Activated naive CD8-positive, alpha-beta T cell treated with anti-CD3 and anti-CD28 coated beads, Interleukin-2, amount 10 ng/mL, durations not matched to agents 7 days and 5 days (primary cell): Measurements from ENCODE around the gene CLDN25. TPM values are rescaled to one million over a fixed set of nuclear protein-coding genes. Genes with fewer than 3 reads are reported as not detected.
"Not testable (repeated sequence)": the region's sequence is repeated elsewhere in the genome, so short reads cannot be mapped to it uniquely, and the experiment has no call there.

Source experiments
- ATAC-seq: fragments of 150-1000 bp; cut with Tn5 transposase; one replicate; pipeline ENCODE4 v1.10.0; 2021; ENCODE audit warnings: low read depth, moderate library complexity
- POLR2A ChIA-PET: fragments of 350-600 bp; sonication (Branson Sonifier 250); formaldehyde crosslinking; loops from one replicate; lab custom pipeline; 2021; ENCODE audit warnings: antibody characterized with exemption; lab: Charles Lee
- DNase-seq: peaks from one replicate; pipeline ENCODE4 v3.0.0; 2021
- H3K27ac Mint-ChIP-seq: one replicate; pipeline ENCODE4 v1.8.0; 2022; ENCODE audit warnings: mild to moderate bottlenecking, mixed read lengths
- H3K27me3 Mint-ChIP-seq: one replicate; pipeline ENCODE4 v1.8.0; 2022; ENCODE audit warnings: mild to moderate bottlenecking, moderate library complexity, mixed read lengths
- H3K36me3 Mint-ChIP-seq: one replicate; pipeline ENCODE4 v1.8.0; 2021; ENCODE audit warnings: mild to moderate bottlenecking, mixed read lengths
- H3K4me1 Mint-ChIP-seq: one replicate; pipeline ENCODE4 v1.8.0; 2021; ENCODE audit warnings: mixed read lengths
- H3K4me3 Mint-ChIP-seq: one replicate; pipeline ENCODE4 v1.8.0; 2022; ENCODE audit warnings: mild to moderate bottlenecking, moderate library complexity, mixed read lengths
- H3K9me3 Mint-ChIP-seq: one replicate; pipeline ENCODE4 v1.8.0; 2021; ENCODE audit warnings: mixed read lengths
- total RNA-seq, 2 experiments: library from RNA; stranded (reverse); gene quantifications; one replicate each; pipeline ENCODE4 v1.2.3, GENCODE V29; 2021

The CLDN25 gene
- total RNA-seq = not detected

- H3K9me3 Mint-ChIP-seq = no peaks in the 10 kb centered on the region
- POLR2A ChIA-PET = no interaction called here
- peaks cover 28% of the 10 kb centered on the region for H3K27me3 Mint-ChIP-seq
- H3K4me3 Mint-ChIP-seq = no peak within 1 kb of the TSS
- no peak within 1 kb of the TSS for H3K27ac Mint-ChIP-seq
- peaks cover 5% of the 10 kb centered on the region for H3K4me1 Mint-ChIP-seq
- DNase-seq = no peak
- no peaks in the 10 kb centered on the region for H3K36me3 Mint-ChIP-seq
- no peak for ATAC-seq
Observed at GRCh38 chr11:113779496-113779895, at the start of gene CLDN25. TSS of gene CLDN25 (plus strand) at chr11:113779796. CDS start at chr11:113779796, 0 bp downstream.

GRCh38 chr11:113730887-113731726 is 48.5 kb upstream of the CLDN25 start:
- no peak overlapping the region for H3K4me3 Mint-ChIP-seq
- POLR2A ChIA-PET = no interaction called here
- no peak for DNase-seq
- H3K36me3 Mint-ChIP-seq = peaks cover 16% of the 10 kb centered on the region
- no peaks in the 10 kb centered on the region for H3K4me1 Mint-ChIP-seq
- H3K27me3 Mint-ChIP-seq = no peaks in the 10 kb centered on the region
- H3K9me3 Mint-ChIP-seq = no peaks in the 10 kb centered on the region
- no peak overlapping the region for H3K27ac Mint-ChIP-seq
- ATAC-seq = no peak

- no peak overlapping the region for H3K4me3 Mint-ChIP-seq
- H3K9me3 Mint-ChIP-seq = no peaks in the 10 kb centered on the region
- no peaks in the 10 kb centered on the region for H3K27me3 Mint-ChIP-seq
- POLR2A ChIA-PET = no interaction called here
- DNase-seq (no peak), ATAC-seq (no peak)
- no peak overlapping the region for H3K27ac Mint-ChIP-seq
- H3K4me1 Mint-ChIP-seq = no peaks in the 10 kb centered on the region
- H3K36me3 Mint-ChIP-seq = peaks cover 20% of the 10 kb centered on the region
Observed at GRCh38 chr11:113732092-113732491, 47.5 kb upstream of the CLDN25 start.

GRCh38 chr11:113736323-113736722 is 43.3 kb upstream of the CLDN25 start:
- no peak for DNase-seq
- Mint-ChIP-seq H3K36me3 (peaks cover 39% of the 10 kb centered on the region), H3K27ac (no peak overlapping the region), H3K4me3 (no peak overlapping the region), H3K27me3 (no peaks in the 10 kb centered on the region), H3K4me1 (no peaks in the 10 kb centered on the region), H3K9me3 (no peaks in the 10 kb centered on the region)
- no peak for ATAC-seq
- POLR2A ChIA-PET = no interaction called here

DNA sequence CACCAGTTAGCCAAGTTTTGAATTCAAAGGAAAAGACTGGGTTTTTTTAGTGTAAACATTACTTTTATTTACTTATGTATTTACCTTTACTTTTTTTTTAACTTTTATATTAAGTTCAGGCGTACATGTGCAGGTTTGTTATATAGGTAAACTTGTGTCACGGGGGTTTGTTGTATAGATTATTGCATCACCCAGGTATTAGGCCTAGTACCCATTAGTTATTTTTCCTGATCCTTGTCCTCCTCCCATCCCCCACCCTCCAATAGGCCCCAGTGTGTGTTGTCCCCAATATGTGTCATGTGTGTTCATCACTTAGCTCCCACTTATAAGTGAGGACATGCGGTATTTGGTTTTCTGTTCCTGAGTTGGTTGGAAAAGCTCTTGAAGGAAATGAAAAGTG is 26.7 kb upstream of the CLDN25 start:
- no peak for ATAC-seq
- H3K27me3 Mint-ChIP-seq = no peaks in the 10 kb centered on the region
- DNase-seq = no peak
- no peak overlapping the region for H3K4me3 Mint-ChIP-seq
- no peak overlapping the region for H3K27ac Mint-ChIP-seq
- no peaks in the 10 kb centered on the region for H3K9me3 Mint-ChIP-seq
- no peaks in the 10 kb centered on the region for H3K4me1 Mint-ChIP-seq
- POLR2A ChIA-PET = no interaction called here
- peaks cover 20% of the 10 kb centered on the region for H3K36me3 Mint-ChIP-seq

DNA sequence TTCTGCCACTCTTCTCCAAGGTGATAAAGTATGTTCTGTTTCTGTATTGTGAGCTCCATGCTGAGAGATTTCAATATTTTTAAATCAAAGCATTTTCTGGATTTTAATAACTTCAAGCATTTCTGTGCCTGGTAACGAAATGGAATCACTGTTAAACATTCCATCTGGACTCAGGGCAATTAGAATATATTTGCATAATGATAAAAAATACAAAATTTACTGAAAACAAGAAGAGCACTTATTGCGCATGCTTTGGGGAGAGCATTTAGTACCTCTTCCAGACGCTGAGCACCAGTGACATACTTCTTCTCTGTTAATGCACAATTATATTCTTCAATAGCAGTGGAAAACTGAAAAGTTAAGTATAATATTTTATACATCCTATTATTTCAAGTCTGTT is 19.4 kb upstream of the CLDN25 start:
- Mint-ChIP-seq H3K4me3 (no peak overlapping the region), H3K27ac (no peak overlapping the region), H3K36me3 (peaks cover 27% of the 10 kb centered on the region), H3K4me1 (peaks cover 6% of the 10 kb centered on the region), H3K27me3 (no peaks in the 10 kb centered on the region), H3K9me3 (peaks cover 4% of the 10 kb centered on the region)
- no peak for DNase-seq
- POLR2A ChIA-PET = no interaction called here
- ATAC-seq = no peak

GRCh38 chr11:113763040-113763439 is 16.6 kb upstream of the CLDN25 start:
- Mint-ChIP-seq H3K4me1 (peaks cover 16% of the 10 kb centered on the region), H3K36me3 (peaks cover 29% of the 10 kb centered on the region)
- H3K27ac Mint-ChIP-seq, POLR2A ChIA-PET, H3K9me3 Mint-ChIP-seq, H3K4me3 Mint-ChIP-seq, DNase-seq, ATAC-seq, H3K27me3 Mint-ChIP-seq: not testable (repeated sequence)

DNA sequence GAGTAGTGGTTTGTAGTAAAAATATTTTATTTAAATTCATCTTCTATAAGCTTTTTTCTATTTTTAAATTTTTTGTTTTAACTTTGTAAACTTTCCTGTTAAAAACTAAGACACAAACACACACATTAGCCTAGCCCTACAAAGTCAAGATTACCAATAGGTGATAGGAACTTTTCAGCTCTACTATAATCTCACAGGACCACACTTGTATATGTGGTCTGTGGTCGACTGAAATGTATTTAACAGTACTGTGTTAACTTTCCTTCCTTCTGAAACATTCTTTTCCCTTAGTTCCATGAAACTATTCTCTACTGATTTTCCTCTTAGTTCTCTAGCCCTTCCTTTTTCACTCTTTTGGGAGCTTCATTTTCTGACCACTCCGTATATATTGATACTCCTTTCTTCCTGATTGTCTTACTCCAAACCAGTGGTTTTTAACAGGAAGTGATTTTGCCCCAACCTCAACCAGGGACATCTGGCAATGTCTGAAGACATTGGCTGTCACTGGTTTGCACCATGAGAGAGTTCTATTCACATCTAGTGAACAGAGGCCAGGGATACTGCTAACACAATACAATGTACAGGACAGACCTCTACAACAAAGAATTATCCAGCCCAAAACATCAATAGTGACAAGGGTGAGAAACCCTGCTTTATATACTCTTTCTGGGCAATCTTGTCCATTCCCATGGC is 14.9 kb upstream of the CLDN25 start:
- DNase-seq (no peak), ATAC-seq (no peak)
- peaks cover 16% of the 10 kb centered on the region for H3K4me1 Mint-ChIP-seq
- H3K27ac Mint-ChIP-seq = peak overlapping the region; percentile 54
- peak overlapping the region; percentile 20 for H3K4me3 Mint-ChIP-seq
- peaks cover 4% of the 10 kb centered on the region for H3K9me3 Mint-ChIP-seq
- peaks cover 28% of the 10 kb centered on the region for H3K36me3 Mint-ChIP-seq
- no peaks in the 10 kb centered on the region for H3K27me3 Mint-ChIP-seq
- POLR2A ChIA-PET = no interaction called here

DNA sequence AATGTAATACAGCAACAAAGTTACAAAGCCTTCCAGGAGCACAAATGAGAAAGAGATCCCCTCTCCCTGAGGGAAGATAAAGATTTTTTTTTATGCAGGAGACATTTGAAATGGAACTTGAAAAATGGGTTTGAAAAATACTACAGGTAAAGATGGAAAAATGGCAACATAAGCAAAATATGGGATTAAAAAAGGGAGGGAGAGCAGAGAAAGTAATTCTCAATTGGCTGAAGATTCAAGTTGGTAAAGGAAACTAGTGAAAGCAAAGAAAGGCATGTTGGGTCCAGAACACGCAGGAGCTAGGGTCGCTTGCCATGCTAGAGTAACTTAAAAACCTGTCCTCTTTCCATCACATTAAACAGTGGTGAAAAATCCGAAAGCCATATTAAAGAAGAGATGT is 7.6 kb upstream of the CLDN25 start:
- DNase-seq = no peak
- POLR2A ChIA-PET = no interaction called here
- H3K27ac Mint-ChIP-seq = peak overlapping the region; percentile 2
- ATAC-seq = no peak
- H3K36me3 Mint-ChIP-seq = peaks cover 12% of the 10 kb centered on the region
- H3K4me3 Mint-ChIP-seq = peak overlapping the region; percentile 100
- peaks cover 3% of the 10 kb centered on the region for H3K27me3 Mint-ChIP-seq
- H3K9me3 Mint-ChIP-seq = no peaks in the 10 kb centered on the region
- H3K4me1 Mint-ChIP-seq = peaks cover 20% of the 10 kb centered on the region

DNA sequence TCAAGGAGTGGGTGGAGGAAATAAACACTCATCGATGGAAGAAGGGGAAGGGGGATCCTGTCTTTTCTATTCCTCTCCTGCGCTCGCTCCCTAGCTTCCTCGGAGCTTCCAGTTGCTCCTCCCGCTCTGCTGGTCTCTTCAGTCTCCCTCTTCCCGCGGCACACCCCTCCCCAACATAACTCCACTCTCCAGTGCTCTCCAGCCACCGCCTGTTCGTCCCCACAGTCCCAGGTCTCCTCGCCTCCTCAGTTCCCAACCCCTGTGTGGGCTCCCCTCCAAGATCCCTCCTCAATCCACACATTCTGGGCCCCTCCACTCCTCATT is 6.5 kb upstream of the CLDN25 start:
- H3K9me3 Mint-ChIP-seq = no peaks in the 10 kb centered on the region
- peaks cover 6% of the 10 kb centered on the region for H3K27me3 Mint-ChIP-seq
- H3K4me1 Mint-ChIP-seq = peaks cover 16% of the 10 kb centered on the region
- peak overlapping the region; percentile 100 for H3K4me3 Mint-ChIP-seq
- H3K36me3 Mint-ChIP-seq = peaks cover 3% of the 10 kb centered on the region
- peak overlapping the region; percentile 92 for H3K27ac Mint-ChIP-seq
- no peak for DNase-seq
- ATAC-seq = no peak
- POLR2A ChIA-PET = interaction anchor here (0.6 kb wide), 1 partner anchor 410 kb away, joined by 3 read pairs; no protein-coding TSS in a partner anchor

DNA sequence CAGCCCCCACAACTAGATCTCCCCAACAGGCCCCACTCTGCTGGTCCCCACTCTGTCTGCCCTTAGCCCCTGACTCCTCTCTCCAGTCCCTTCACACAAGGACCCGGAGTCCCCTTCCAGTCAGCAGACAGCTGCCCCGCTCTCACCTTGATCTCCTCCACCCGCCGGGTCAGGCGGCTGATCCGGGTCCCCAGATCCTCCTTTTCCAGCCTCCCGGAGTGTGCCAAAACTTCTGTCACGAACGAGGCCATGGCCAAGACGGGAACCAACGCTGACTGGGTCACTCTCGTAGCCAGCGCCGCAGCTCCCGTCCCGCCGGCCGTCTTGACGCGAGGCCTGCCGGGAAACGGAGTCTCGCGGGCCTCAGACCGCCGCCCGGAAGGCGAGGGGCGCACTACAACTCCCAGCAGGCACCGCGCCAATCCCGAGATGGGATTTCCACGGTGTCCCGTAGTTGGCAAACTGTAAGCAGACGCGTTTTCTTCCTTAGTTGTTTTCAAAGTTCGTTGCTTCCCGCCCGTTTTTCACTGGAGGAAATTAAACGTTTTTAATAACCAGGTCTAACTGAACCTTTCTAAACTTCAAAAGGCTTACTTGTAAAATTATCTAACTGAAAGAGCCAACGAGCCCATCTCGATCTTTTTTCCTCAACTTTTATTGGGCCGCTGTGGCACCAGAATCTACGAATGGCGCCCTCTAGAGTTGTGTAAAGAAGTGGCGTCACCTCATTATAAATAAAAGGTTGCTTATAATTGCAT is 6.0 kb upstream of the CLDN25 start, which contains the start of gene ZW10:
Gene ZW10, minus strand, starts transcription at position 277 of the 758 bp plus-strand sequence. Its CDS starts 26 bp downstream, at position 251.
- H3K36me3 Mint-ChIP-seq = peaks cover 3% of the 10 kb centered on the region
- peak within 1 kb of the TSS; percentile 100 for H3K4me3 Mint-ChIP-seq
- no peaks in the 10 kb centered on the region for H3K9me3 Mint-ChIP-seq
- peaks cover 16% of the 10 kb centered on the region for H3K4me1 Mint-ChIP-seq
- peak within 1 kb of the TSS; percentile 92 for H3K27ac Mint-ChIP-seq
- peak; percentile 92 for DNase-seq
- H3K27me3 Mint-ChIP-seq = peaks cover 6% of the 10 kb centered on the region
- POLR2A ChIA-PET = interaction anchor here (0.6 kb wide), 1 partner anchor 410 kb away, joined by 3 read pairs; no protein-coding TSS in a partner anchor
- peak; percentile 96 for ATAC-seq

DNA sequence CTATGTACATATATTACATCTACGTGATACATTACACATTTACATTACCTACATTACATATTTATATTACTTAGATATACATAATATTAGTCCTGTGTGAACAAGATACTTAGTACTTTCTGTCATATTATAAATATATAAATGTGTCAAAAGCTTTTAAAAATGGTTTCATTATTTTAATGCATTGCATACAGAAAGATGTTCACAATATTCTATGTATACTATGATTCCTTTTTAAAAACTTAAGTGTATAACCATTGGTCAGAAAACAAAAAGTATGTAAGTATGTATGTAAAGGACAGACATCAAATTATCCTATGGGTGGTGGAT is 5.5 kb upstream of the CLDN25 start:
- Mint-ChIP-seq H3K27me3 (peaks cover 6% of the 10 kb centered on the region), H3K27ac (peak overlapping the region; percentile 92), H3K4me3 (peak overlapping the region; percentile 100), H3K36me3 (peaks cover 3% of the 10 kb centered on the region), H3K9me3 (no peaks in the 10 kb centered on the region), H3K4me1 (peaks cover 16% of the 10 kb centered on the region)
- POLR2A ChIA-PET = no interaction called here
- DNase-seq (no peak), ATAC-seq (no peak)

- POLR2A ChIA-PET = no interaction called here
- Mint-ChIP-seq H3K9me3 (no peaks in the 10 kb centered on the region), H3K36me3 (peaks cover 2% of the 10 kb centered on the region), H3K27ac (no peak overlapping the region), H3K27me3 (peaks cover 24% of the 10 kb centered on the region), H3K4me1 (peaks cover 7% of the 10 kb centered on the region), H3K4me3 (no peak overlapping the region)
- no peak for DNase-seq
- no peak for ATAC-seq
Observed at GRCh38 chr11:113778111-113778910, 1.3 kb upstream of the CLDN25 start.
